Gastrocnemius medialis (tissue), 4 donors: ENCODE results near the gene UBE2G2.
"Not testable (repeated sequence)": the region's sequence is repeated elsewhere in the genome, so short reads cannot be mapped to it uniquely, and the experiment has no call there.

Source experiments
- CTCF ChIP-seq, 5 experiments: fragments of 450-650 bp in 3 of 5; fragments of 200-600 bp in 2 of 5; sonication (generic) in 2 of 5; IDR thresholded peaks in 4 of 5; conservative IDR thresholded peaks in 1 of 5; 1 replicate in 4 of 5; 2 replicates in 1 of 5; pipeline ENCODE4 v1.5.1; 2016 to 2019; ENCODE audit warnings: antibody characterized with exemption in 5 of 5, mild to moderate bottlenecking in 3 of 5, moderate library complexity in 3 of 5
- POLR2A ChIP-seq, 2 donors: fragments of 450-650 bp; IDR thresholded peaks; one replicate each; pipeline ENCODE4 v1.6.1; 2017; ENCODE audit warnings: antibody characterized with exemption in 2 of 2, mild to moderate bottlenecking in 2 of 2, moderate library complexity in 2 of 2

GRCh38 chr21:44832516-44833255 is 31.1 kb upstream of the UBE2G2 start:
- not testable (repeated sequence) for TF ChIP-seq POLR2A (IDR thresholded peaks at IDR 0.05); CTCF (IDR thresholded peaks at IDR 0.05 in 4 of 5, conservative IDR thresholded peaks at IDR 0.05 in 1 of 5)
